Activated naive CD4-positive, alpha-beta T cell treated with anti-CD3 and anti-CD28 coated beads for 36 hours (primary cell): ENCODE measurements around the gene DNMT3B. TPM values are rescaled to one million over a fixed set of nuclear protein-coding genes. Genes with fewer than 3 reads are reported as not detected.

ENCODE experiments used
- CTCF ChIA-PET: fragments of 350-600 bp; sonication (Branson Sonifier 250); formaldehyde crosslinking; loops from one replicate; lab custom pipeline; 2021; ENCODE audit warnings: antibody characterized with exemption; lab: Charles Lee
- DNase-seq: peaks from one replicate; pipeline ENCODE4 v3.0.0-alpha.2; 2020
- H3K27ac Mint-ChIP-seq: one replicate; pipeline ENCODE4 v1.8.0; 2021; ENCODE audit warnings: mild to moderate bottlenecking, mixed read lengths
- H3K27me3 Mint-ChIP-seq: one replicate; pipeline ENCODE4 v1.8.0; 2021; ENCODE audit warnings: low read depth, mixed read lengths
- H3K36me3 Mint-ChIP-seq: one replicate; pipeline ENCODE4 v1.8.0; 2021; ENCODE audit warnings: low read depth, mixed read lengths
- H3K4me1 Mint-ChIP-seq: one replicate; pipeline ENCODE4 v1.8.0; 2021; ENCODE audit warnings: low read depth, mixed read lengths
- H3K4me3 Mint-ChIP-seq: one replicate; pipeline ENCODE4 v1.8.0; 2021; ENCODE audit warnings: mild to moderate bottlenecking, moderate library complexity, mixed read lengths
- H3K9me3 Mint-ChIP-seq: one replicate; pipeline ENCODE4 v1.8.0; 2021; ENCODE audit warnings: mixed read lengths
- intact Hi-C: fragments of 100-400 bp; cut with micrococcal nuclease; formaldehyde crosslinking; loops from one replicate; pipeline ENCODE4 v1.15.1; 2023
- total RNA-seq, 2 experiments: library from RNA; stranded (reverse); gene quantifications; one replicate each; pipeline ENCODE4 v1.2.3, GENCODE V29; 2021

The DNMT3B gene
- total RNA-seq, 2 experiments from 2014 or later: 2.0 to 2.2 TPM

GRCh38 chr20:32819992-32820697 is 58.0 kb downstream of the DNMT3B start:
- Mint-ChIP-seq H3K27ac (peak overlapping the region; percentile 94), H3K9me3 (no peaks in the 10 kb centered on the region), H3K4me1 (peaks cover 35% of the 10 kb centered on the region), H3K36me3 (peaks cover 5% of the 10 kb centered on the region), H3K27me3 (no peaks in the 10 kb centered on the region), H3K4me3 (peak overlapping the region; percentile 97)
- intact Hi-C loops: loop anchor here (1.0 to 5.0 kb wide), 4 partner anchors 26 to 283 kb away; partner anchors contain the start of gene COMMD7
- CTCF ChIA-PET: interaction anchor here (0.5 to 1.3 kb wide), 3 partner anchors 8 to 298 kb away, joined by 3 to 7 read pairs (median 4); no protein-coding TSS in a partner anchor
- DNase-seq: peak; percentile 76

- H3K4me3 Mint-ChIP-seq: peak overlapping the region; percentile 97
- intact Hi-C loops: loop anchor here (5.0 kb wide), 1 partner anchor 79 kb away; the partner anchor contains the start of gene COMMD7
- peaks cover 7% of the 10 kb centered on the region for H3K36me3 Mint-ChIP-seq
- no peaks in the 10 kb centered on the region for H3K27me3 Mint-ChIP-seq
- DNase-seq: no peak
- peaks cover 39% of the 10 kb centered on the region for H3K4me1 Mint-ChIP-seq
- CTCF ChIA-PET: interaction anchor here (0.5 to 1.7 kb wide), 3 partner anchors 8 to 31 kb away, joined by 3 to 7 read pairs (median 6); no protein-coding TSS in a partner anchor
- H3K27ac Mint-ChIP-seq: peak overlapping the region; percentile 94
- H3K9me3 Mint-ChIP-seq: no peaks in the 10 kb centered on the region
These were observed 58.7 kb downstream of the DNMT3B start for GRCh38 chr20:32820698-32821377.

GRCh38 chr20:32822225-32822624 is 60.0 kb downstream of the DNMT3B start:
- Mint-ChIP-seq H3K36me3 (peaks cover 15% of the 10 kb centered on the region), H3K9me3 (no peaks in the 10 kb centered on the region), H3K4me1 (peaks cover 43% of the 10 kb centered on the region), H3K4me3 (no peak overlapping the region), H3K27me3 (no peaks in the 10 kb centered on the region), H3K27ac (peak overlapping the region; percentile 10)
- CTCF ChIA-PET: interaction anchor here (0.9 to 1.7 kb wide), 3 partner anchors 11 to 137 kb away, joined by 4 to 7 read pairs (median 6); no protein-coding TSS in a partner anchor
- intact Hi-C loops: loop anchor here (5.0 kb wide), 1 partner anchor 80 kb away; the partner anchor contains the start of gene COMMD7
- DNase-seq: no peak

- peak; percentile 52 for DNase-seq
- Mint-ChIP-seq H3K4me1 (peaks cover 52% of the 10 kb centered on the region), H3K4me3 (no peak overlapping the region), H3K27me3 (no peaks in the 10 kb centered on the region), H3K27ac (peak overlapping the region; percentile 68), H3K36me3 (peaks cover 24% of the 10 kb centered on the region), H3K9me3 (no peaks in the 10 kb centered on the region)
- CTCF ChIA-PET: interaction anchor here (0.9 to 1.6 kb wide), 2 partner anchors 12 to 138 kb away, joined by 4 to 7 read pairs; no protein-coding TSS in a partner anchor
- intact Hi-C loops: loop anchor here (5.0 kb wide), 1 partner anchor 81 kb away; the partner anchor contains the start of gene COMMD7
These were observed 60.9 kb downstream of the DNMT3B start for GRCh38 chr20:32823078-32823477.

GRCh38 chr20:32823737-32824588 is 61.8 kb downstream of the DNMT3B start:
- peaks cover 59% of the 10 kb centered on the region for H3K4me1 Mint-ChIP-seq

GRCh38 chr20:32828029-32828680 is 66.0 kb downstream of the DNMT3B start:
- CTCF ChIA-PET: interaction anchor here (0.6 to 1.1 kb wide), 2 partner anchors 8 to 39 kb away, joined by 3 read pairs; no protein-coding TSS in a partner anchor

More at GRCh38 chr20:32823737-32824588, 61.8 kb downstream of the DNMT3B start:
- intact Hi-C loops: loop anchor here (5.0 kb wide), 1 partner anchor 82 kb away; the partner anchor contains the start of gene COMMD7
- Mint-ChIP-seq H3K9me3 (no peaks in the 10 kb centered on the region), H3K36me3 (peaks cover 31% of the 10 kb centered on the region), H3K27me3 (no peaks in the 10 kb centered on the region), H3K4me3 (no peak overlapping the region), H3K27ac (peak overlapping the region; percentile 68)
- DNase-seq: no peak
- CTCF ChIA-PET: interaction anchor here (0.6 to 1.2 kb wide), 3 partner anchors 33 to 86 kb away, joined by 3 to 5 read pairs (median 4); no protein-coding TSS in a partner anchor

GRCh38 chr20:32829311-32830005 is 67.3 kb downstream of the DNMT3B start:
- no peaks in the 10 kb centered on the region for H3K27me3 Mint-ChIP-seq
- intact Hi-C loops: loop anchor here (5.0 kb wide), 1 partner anchor 37 kb away; no protein-coding TSS in a partner anchor
- CTCF ChIA-PET: interaction anchor here (0.5 to 1.9 kb wide), 7 partner anchors 14 to 383 kb away, joined by 3 to 6 read pairs (median 3); partner anchors contain the start of gene C20orf203
- DNase-seq: no peak
- H3K4me1 Mint-ChIP-seq: peaks cover 64% of the 10 kb centered on the region
- H3K9me3 Mint-ChIP-seq: no peaks in the 10 kb centered on the region
- peaks cover 57% of the 10 kb centered on the region for H3K36me3 Mint-ChIP-seq
- no peak overlapping the region for H3K4me3 Mint-ChIP-seq
- H3K27ac Mint-ChIP-seq: peak overlapping the region; percentile 54

More at GRCh38 chr20:32828029-32828680, 66.0 kb downstream of the DNMT3B start:
- Mint-ChIP-seq H3K36me3 (peaks cover 55% of the 10 kb centered on the region), H3K4me3 (no peak overlapping the region), H3K27ac (peak overlapping the region; percentile 3), H3K27me3 (no peaks in the 10 kb centered on the region), H3K4me1 (peaks cover 71% of the 10 kb centered on the region), H3K9me3 (no peaks in the 10 kb centered on the region)
- intact Hi-C loops: no loop called here
- DNase-seq: no peak

- Mint-ChIP-seq H3K4me1 (peaks cover 61% of the 10 kb centered on the region), H3K27ac (peak overlapping the region; percentile 17), H3K9me3 (no peaks in the 10 kb centered on the region), H3K36me3 (peaks cover 56% of the 10 kb centered on the region), H3K27me3 (no peaks in the 10 kb centered on the region), H3K4me3 (no peak overlapping the region)
- intact Hi-C loops: loop anchor here (5.0 kb wide), 1 partner anchor 38 kb away; no protein-coding TSS in a partner anchor
- no peak for DNase-seq
- CTCF ChIA-PET: interaction anchor here (0.6 to 1.9 kb wide), 6 partner anchors 13 to 306 kb away, joined by 3 to 6 read pairs (median 3); partner anchors contain the start of gene C20orf203
These were observed 68.3 kb downstream of the DNMT3B start for GRCh38 chr20:32830437-32830836.

- peak overlapping the region; percentile 54 for H3K27ac Mint-ChIP-seq
- H3K9me3 Mint-ChIP-seq: no peaks in the 10 kb centered on the region
- H3K27me3 Mint-ChIP-seq: no peaks in the 10 kb centered on the region
- intact Hi-C loops: loop anchor here (5.0 kb wide), 1 partner anchor 40 kb away; no protein-coding TSS in a partner anchor
- no peak for DNase-seq
- peaks cover 48% of the 10 kb centered on the region for H3K36me3 Mint-ChIP-seq
- H3K4me1 Mint-ChIP-seq: peaks cover 67% of the 10 kb centered on the region
- CTCF ChIA-PET: no interaction called here
- peak overlapping the region; percentile 45 for H3K4me3 Mint-ChIP-seq
These were observed 69.8 kb downstream of the DNMT3B start for GRCh38 chr20:32831982-32832381.

GRCh38 chr20:32832664-32833063 is 70.5 kb downstream of the DNMT3B start:
- H3K36me3 Mint-ChIP-seq: peaks cover 42% of the 10 kb centered on the region
- intact Hi-C loops: loop anchor here (5.0 kb wide), 1 partner anchor 40 kb away; no protein-coding TSS in a partner anchor
- H3K9me3 Mint-ChIP-seq: no peaks in the 10 kb centered on the region
- peaks cover 62% of the 10 kb centered on the region for H3K4me1 Mint-ChIP-seq
- peak; percentile 61 for DNase-seq
- peak overlapping the region; percentile 45 for H3K4me3 Mint-ChIP-seq
- H3K27ac Mint-ChIP-seq: peak overlapping the region; percentile 82
- CTCF ChIA-PET: interaction anchor here (0.6 kb wide), 1 partner anchor 13 kb away, joined by 3 read pairs; no protein-coding TSS in a partner anchor
- no peaks in the 10 kb centered on the region for H3K27me3 Mint-ChIP-seq
